ENCODE data around the gene KCNB1. TPM values are rescaled to one million over a fixed set of nuclear protein-coding genes. Genes with fewer than 3 reads are reported as not detected.

The KCNB1 gene
- total RNA-seq, 2 donors from 2014 or later: 0.52 to 3.3 TPM

DNA sequence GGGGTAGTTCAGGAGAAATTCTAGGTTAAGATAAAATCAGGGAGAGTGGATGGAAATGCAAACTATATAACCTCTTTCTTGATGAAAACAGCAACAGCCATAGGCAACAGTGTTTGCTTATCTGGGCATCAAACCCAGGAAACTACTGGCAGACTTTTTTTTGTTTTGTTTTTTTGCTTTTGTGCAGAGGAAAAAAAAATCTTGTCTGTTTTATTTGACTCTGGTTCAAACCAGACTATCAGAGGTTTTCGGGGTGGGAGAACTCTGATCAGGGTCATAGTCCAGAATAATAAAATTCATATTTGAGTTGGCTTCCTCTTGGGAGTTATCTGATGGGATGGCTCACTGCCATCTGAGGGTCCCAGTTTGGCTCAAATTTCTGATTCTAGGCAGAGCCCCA lies 115.8 kb downstream of the KCNB1 start:
- intact Hi-C loops (cut with DNase I): no loop called here
- H3K4me3 ChIP-seq: no peak overlapping the region
- TF ChIP-seq, protein P1, sequence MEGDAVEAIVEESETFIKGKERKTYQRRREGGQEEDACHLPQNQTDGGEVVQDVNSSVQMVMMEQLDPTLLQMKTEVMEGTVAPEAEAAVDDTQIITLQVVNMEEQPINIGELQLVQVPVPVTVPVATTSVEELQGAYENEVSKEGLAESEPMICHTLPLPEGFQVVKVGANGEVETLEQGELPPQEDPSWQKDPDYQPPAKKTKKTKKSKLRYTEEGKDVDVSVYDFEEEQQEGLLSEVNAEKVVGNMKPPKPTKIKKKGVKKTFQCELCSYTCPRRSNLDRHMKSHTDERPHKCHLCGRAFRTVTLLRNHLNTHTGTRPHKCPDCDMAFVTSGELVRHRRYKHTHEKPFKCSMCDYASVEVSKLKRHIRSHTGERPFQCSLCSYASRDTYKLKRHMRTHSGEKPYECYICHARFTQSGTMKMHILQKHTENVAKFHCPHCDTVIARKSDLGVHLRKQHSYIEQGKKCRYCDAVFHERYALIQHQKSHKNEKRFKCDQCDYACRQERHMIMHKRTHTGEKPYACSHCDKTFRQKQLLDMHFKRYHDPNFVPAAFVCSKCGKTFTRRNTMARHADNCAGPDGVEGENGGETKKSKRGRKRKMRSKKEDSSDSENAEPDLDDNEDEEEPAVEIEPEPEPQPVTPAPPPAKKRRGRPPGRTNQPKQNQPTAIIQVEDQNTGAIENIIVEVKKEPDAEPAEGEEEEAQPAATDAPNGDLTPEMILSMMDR (IDR thresholded peaks at IDR 0.05): no peak
- no peak for TF ChIP-seq POLR2A (IDR thresholded peaks at IDR 0.05)
- 15 to 37% methylated on average over 1 of the region's 1 CpG for WGBS, 2 donors
- no peaks in the 10 kb centered on the region for H3K9me3 ChIP-seq
- H3K27me3 ChIP-seq: no peaks in the 10 kb centered on the region
- no peaks in the 10 kb centered on the region for H3K4me1 ChIP-seq
- H3K27ac ChIP-seq: no peak overlapping the region
- DNase-seq (no peak), ATAC-seq (no peak)
- H3K36me3 ChIP-seq (replicated peaks in 1 of 2; ENCODE audit: insufficient read depth in 1 of 2, low read depth in 2 of 2): no peaks in the 10 kb centered on the region

DNA sequence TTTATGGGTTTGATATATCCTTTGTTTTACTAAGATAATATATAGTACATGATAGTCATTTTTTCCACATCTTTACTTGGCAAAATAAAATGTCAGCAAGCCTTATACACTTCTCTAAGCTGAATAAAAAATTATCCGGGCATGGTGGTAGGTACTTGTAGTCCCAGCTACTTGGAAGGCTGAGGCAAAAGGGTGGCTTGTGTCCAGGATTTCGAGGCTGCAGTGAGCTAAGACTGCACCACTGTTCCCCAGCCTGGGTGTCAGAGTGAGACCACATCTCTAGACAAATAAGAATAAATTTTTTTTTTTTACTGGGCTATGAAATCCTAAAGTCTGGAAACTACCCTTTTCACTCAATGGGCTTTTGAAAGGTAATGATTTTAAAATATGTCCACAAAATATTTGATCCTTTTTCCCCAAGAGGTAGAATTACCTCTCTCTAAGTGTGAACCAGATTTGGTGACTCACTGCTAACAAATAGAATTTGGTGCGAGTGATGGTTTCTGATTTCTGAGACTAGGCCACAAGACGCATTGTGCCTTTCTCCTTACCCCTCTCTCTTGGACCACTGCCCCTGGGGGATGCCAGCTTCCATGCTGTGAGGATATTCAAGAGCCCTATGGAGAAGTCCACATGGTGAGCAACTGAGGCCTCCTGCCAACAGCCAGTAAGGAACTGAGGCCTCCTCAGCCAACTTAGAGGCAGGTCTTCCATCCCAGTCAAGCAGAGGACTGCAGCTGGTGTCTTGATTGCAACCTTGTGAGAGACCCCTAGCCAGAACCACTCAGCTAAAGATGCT lies 120.4 kb downstream of the KCNB1 start:
- DNase-seq: no peak
- TF ChIP-seq, protein P1 (IDR thresholded peaks at IDR 0.05): no peak
- no peak for TF ChIP-seq POLR2A (IDR thresholded peaks at IDR 0.05)
- intact Hi-C loops (cut with DNase I): no loop called here
- no peaks in the 10 kb centered on the region for H3K36me3 ChIP-seq (replicated peaks in 1 of 2; ENCODE audit: insufficient read depth in 1 of 2, low read depth in 2 of 2)
- H3K9me3 ChIP-seq: no peaks in the 10 kb centered on the region
- H3K27ac ChIP-seq: no peak overlapping the region
- H3K4me3 ChIP-seq: no peak overlapping the region
- no peaks in the 10 kb centered on the region for H3K27me3 ChIP-seq
- H3K4me1 ChIP-seq: no peaks in the 10 kb centered on the region
- no peak for ATAC-seq
- 58 to 73% methylated on average over 4 of the region's 4 CpGs for WGBS, 2 donors

DNA sequence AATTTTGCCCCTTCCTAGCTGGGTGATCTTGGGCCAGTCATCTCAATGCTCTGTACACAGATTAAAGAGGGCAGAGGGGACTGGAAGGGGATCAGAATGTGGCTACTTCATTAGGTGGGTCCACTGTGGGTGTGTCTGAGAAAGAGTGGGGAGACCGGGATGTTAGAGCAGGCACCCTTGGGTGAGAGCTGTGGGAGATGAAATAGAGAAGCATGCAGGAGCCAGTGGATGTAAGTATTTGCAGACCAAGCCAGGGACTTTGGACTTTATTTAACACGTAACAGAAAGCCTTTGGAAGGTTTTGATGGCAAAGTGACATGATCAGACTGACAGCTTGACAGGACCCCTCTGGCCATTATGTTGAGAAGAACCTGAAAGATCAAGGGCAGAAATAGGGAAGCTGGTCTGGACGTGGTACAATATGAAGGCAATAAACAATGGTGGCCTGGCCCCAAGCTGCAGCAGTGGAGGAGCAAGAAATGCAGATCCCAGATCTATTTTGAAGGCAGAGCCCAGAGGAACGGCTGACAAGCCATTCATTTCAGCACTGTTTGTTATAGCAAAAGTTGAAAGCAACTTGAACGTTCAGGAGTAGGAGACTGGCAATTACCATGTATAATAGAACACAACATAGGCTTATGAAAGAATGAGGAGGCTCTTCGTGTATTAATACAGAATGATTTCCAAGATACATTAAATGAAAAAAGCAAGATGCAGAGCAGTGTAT lies 122.1 kb downstream of the KCNB1 start:
- Histone ChIP-seq H3K4me1 (no peaks in the 10 kb centered on the region), H3K9me3 (no peaks in the 10 kb centered on the region), H3K36me3 (replicated peaks in 1 of 2; ENCODE audit: insufficient read depth in 1 of 2, low read depth in 2 of 2) (no peaks in the 10 kb centered on the region), H3K27ac (no peak overlapping the region), H3K27me3 (no peaks in the 10 kb centered on the region), H3K4me3 (no peak overlapping the region)
- 57 to 66% methylated on average over 6 of the region's 6 CpGs for WGBS, 2 donors
- no peak for ATAC-seq
- TF ChIP-seq, protein P1 (IDR thresholded peaks at IDR 0.05): no peak
- no peak for TF ChIP-seq POLR2A (IDR thresholded peaks at IDR 0.05)
- DNase-seq: no peak
- intact Hi-C loops (cut with DNase I): no loop called here

DNA sequence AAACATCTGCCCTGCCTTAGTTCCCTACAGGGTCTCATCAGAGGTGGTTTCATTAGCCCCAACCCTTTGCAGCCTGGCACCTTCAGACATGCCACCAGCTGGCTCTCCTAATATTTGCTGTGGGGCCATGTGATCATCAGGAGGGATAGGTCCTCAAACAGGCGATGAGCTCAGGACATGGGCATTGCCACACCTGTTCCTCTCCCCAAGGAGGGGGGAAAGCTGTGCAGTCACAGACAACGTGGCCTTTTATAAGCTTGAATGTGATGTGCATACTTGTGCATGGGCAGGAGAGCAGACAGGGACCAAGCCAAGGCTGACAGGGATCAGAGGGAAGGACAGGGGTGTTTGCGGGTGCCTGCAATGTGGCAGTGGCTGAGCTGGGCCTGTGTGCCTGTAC lies 125.8 kb downstream of the KCNB1 start:
- peak; percentile 45 for ATAC-seq
- DNase-seq: peak in 3 of 4 donors; percentile 25 to 31 (median 27)
- 43 to 52% methylated on average over 3 of the region's 3 CpGs for WGBS, 2 donors
- H3K4me1 ChIP-seq: no peaks in the 10 kb centered on the region
- H3K27ac ChIP-seq: no peak overlapping the region
- H3K36me3 ChIP-seq (replicated peaks in 1 of 2; ENCODE audit: insufficient read depth in 1 of 2, low read depth in 2 of 2): no peaks in the 10 kb centered on the region
- TF ChIP-seq, protein P1 (IDR thresholded peaks at IDR 0.05): no peak
- no peak for TF ChIP-seq POLR2A (IDR thresholded peaks at IDR 0.05)
- intact Hi-C loops (cut with DNase I): no loop called here
- H3K9me3 ChIP-seq: no peaks in the 10 kb centered on the region
- H3K27me3 ChIP-seq: no peaks in the 10 kb centered on the region
- H3K4me3 ChIP-seq: no peak overlapping the region
